Ovary (tissue), 3 donors: Measurements from ENCODE around the gene MAP3K2.

ENCODE experiments used
- CTCF ChIP-seq, 3 donors: fragments of 450-650 bp in 2 of 3; fragments of 200-600 bp in 1 of 3; IDR thresholded peaks; one replicate each; pipeline versions ENCODE4 v1.5.1 to v1.8.0; 2016 to 2022; ENCODE audit warnings: antibody characterized with exemption in 3 of 3, mild to moderate bottlenecking in 1 of 3
- EP300 ChIP-seq: sonication (generic); formaldehyde crosslinking; IDR thresholded peaks from one replicate; pipeline ENCODE4 v1.6.1; 2017; ENCODE audit warnings: antibody characterized with exemption
- POLR2A ChIP-seq: fragments of 450-650 bp; IDR thresholded peaks from one replicate; pipeline ENCODE4 v1.6.1; 2017; ENCODE audit warnings: antibody characterized with exemption, mild to moderate bottlenecking, moderate library complexity
- donor health status: DM: no; HTN: no; CAD: no.

GRCh38 chr2:127358044-127358443 is 29.7 kb downstream of the MAP3K2 start:
- no peak for TF ChIP-seq CTCF (IDR thresholded peaks at IDR 0.05)
- no peak for TF ChIP-seq POLR2A
- TF ChIP-seq EP300 = no peak
